NT2/D1 (cell line): ENCODE measurements around the gene NUAK1.

Source experiments
- DNase-seq: peaks from one replicate; pipeline ENCODE4 v3.0.0-alpha.2; 2011; ENCODE audit warnings: low read depth, low spot score
- H3K27me3 ChIP-seq: 2 replicates; pipeline ENCODE4 v1.6.0; 2011; ENCODE audit warnings: mild to moderate bottlenecking; ENCODE audit not compliant: insufficient read length, insufficient read depth
- H3K36me3 ChIP-seq: 2 replicates; pipeline ENCODE4 v1.6.1; 2011; ENCODE audit warnings: mild to moderate bottlenecking, low read length, mixed read lengths; ENCODE audit not compliant: insufficient read depth, insufficient read length
- H3K4me1 ChIP-seq: 2 replicates; pipeline ENCODE4 v1.5.1; 2011; ENCODE audit not compliant: insufficient read depth, insufficient read length
- H3K4me3 ChIP-seq: 2 replicates; pipeline ENCODE4 v1.5.1; 2011; ENCODE audit warnings: low read depth; ENCODE audit not compliant: insufficient read length
- H3K9ac ChIP-seq: 2 replicates; pipeline ENCODE4 v1.6.0; 2011; ENCODE audit warnings: low read depth; ENCODE audit not compliant: insufficient read length
- H3K9me3 ChIP-seq: 2 replicates; pipeline ENCODE4 v1.5.1; 2011; ENCODE audit warnings: mild to moderate bottlenecking, low read length; ENCODE audit not compliant: insufficient read depth
- SUZ12 ChIP-seq: IDR thresholded peaks from 2 replicates; pipeline ENCODE4 v1.6.1; 2011; ENCODE audit not compliant: insufficient read length, insufficient read depth; ENCODE audit errors: extremely low read depth
- YY1 ChIP-seq: IDR thresholded peaks from 2 replicates; pipeline ENCODE4 v1.6.1; 2011; ENCODE audit not compliant: insufficient read length, insufficient read depth
- ZNF274 ChIP-seq: IDR thresholded peaks from 2 replicates; pipeline ENCODE4 v1.6.1; 2011; ENCODE audit warnings: mild to moderate bottlenecking, low read depth, low read length

The NUAK1 gene

GRCh38 chr12:106160915-106161314 is 22.2 kb upstream of the NUAK1 start:
- Histone ChIP-seq H3K4me1 (no peaks in the 10 kb centered on the region), H3K9ac (no peak overlapping the region), H3K4me3 (no peak overlapping the region), H3K9me3 (peaks cover 8% of the 10 kb centered on the region; the same call in 1 of the 2 replicates), H3K27me3 (no peaks in the 10 kb centered on the region), H3K36me3 (no peaks in the 10 kb centered on the region)
- DNase-seq, result no peak
- TF ChIP-seq ZNF274, result no peak
- no peak for TF ChIP-seq SUZ12
- no peak for TF ChIP-seq YY1

- Histone ChIP-seq H3K27me3 (no peaks in the 10 kb centered on the region), H3K4me3 (no peak overlapping the region), H3K36me3 (no peaks in the 10 kb centered on the region), H3K9ac (no peak overlapping the region), H3K9me3 (peaks cover 8% of the 10 kb centered on the region; the same call in 1 of the 2 replicates), H3K4me1 (no peaks in the 10 kb centered on the region)
- no peak for DNase-seq
- TF ChIP-seq ZNF274, result no peak
- no peak for TF ChIP-seq YY1
- no peak for TF ChIP-seq SUZ12
These were observed 19.0 kb upstream of the NUAK1 start for GRCh38 chr12:106157802-106158201.

GRCh38 chr12:106154751-106155273 is 16.1 kb upstream of the NUAK1 start:
- Histone ChIP-seq H3K27me3 (no peaks in the 10 kb centered on the region), H3K36me3 (no peaks in the 10 kb centered on the region), H3K9ac (no peak overlapping the region), H3K4me1 (no peaks in the 10 kb centered on the region), H3K4me3 (no peak overlapping the region), H3K9me3 (no peaks in the 10 kb centered on the region)
- no peak for TF ChIP-seq ZNF274
- no peak for TF ChIP-seq YY1
- no peak for TF ChIP-seq SUZ12
- DNase-seq, result no peak

GRCh38 chr12:106152334-106152733 is 13.6 kb upstream of the NUAK1 start:
- Histone ChIP-seq H3K4me1 (no peaks in the 10 kb centered on the region), H3K27me3 (no peaks in the 10 kb centered on the region), H3K36me3 (no peaks in the 10 kb centered on the region), H3K9ac (no peak overlapping the region), H3K4me3 (no peak overlapping the region), H3K9me3 (no peaks in the 10 kb centered on the region)
- DNase-seq, result no peak
- no peak for TF ChIP-seq ZNF274
- TF ChIP-seq SUZ12, result no peak
- TF ChIP-seq YY1, result no peak

- peaks cover 2% of the 10 kb centered on the region for H3K36me3 ChIP-seq
- TF ChIP-seq YY1 (no peak), SUZ12 (no peak), ZNF274 (no peak)
- no peak overlapping the region for H3K9ac ChIP-seq
- DNase-seq, result no peak
- no peak overlapping the region for H3K4me3 ChIP-seq
- H3K4me1 ChIP-seq, result peaks cover 2% of the 10 kb centered on the region
- no peaks in the 10 kb centered on the region for H3K27me3 ChIP-seq
- no peaks in the 10 kb centered on the region for H3K9me3 ChIP-seq
These were observed 11.8 kb upstream of the NUAK1 start for GRCh38 chr12:106150555-106150954.

- H3K36me3 ChIP-seq, result peaks cover 7% of the 10 kb centered on the region
- no peak for DNase-seq
- TF ChIP-seq YY1 (no peak), SUZ12 (no peak), ZNF274 (no peak)
- H3K9ac ChIP-seq, result no peak overlapping the region
- H3K4me1 ChIP-seq, result peaks cover 5% of the 10 kb centered on the region
- no peaks in the 10 kb centered on the region for H3K27me3 ChIP-seq
- H3K9me3 ChIP-seq, result no peaks in the 10 kb centered on the region
- no peak overlapping the region for H3K4me3 ChIP-seq
These were observed 10.5 kb upstream of the NUAK1 start for GRCh38 chr12:106149096-106149784.

- no peaks in the 10 kb centered on the region for H3K27me3 ChIP-seq
- no peak for TF ChIP-seq YY1
- no peak for TF ChIP-seq ZNF274
- no peak for TF ChIP-seq SUZ12
- peaks cover 8% of the 10 kb centered on the region for H3K36me3 ChIP-seq
- H3K9me3 ChIP-seq, result no peaks in the 10 kb centered on the region
- DNase-seq, result no peak
- no peak overlapping the region for H3K9ac ChIP-seq
- H3K4me1 ChIP-seq, result peaks cover 6% of the 10 kb centered on the region
- no peak overlapping the region for H3K4me3 ChIP-seq
These were observed 9.2 kb upstream of the NUAK1 start for GRCh38 chr12:106147956-106148355.
